Small intestine (tissue), 7 donors: ENCODE data around the gene CD58. TPM values are rescaled to one million over a fixed set of nuclear protein-coding genes. Genes with fewer than 3 reads are reported as not detected.

Source experiments
- DNase-seq, 2 donors: peaks; one replicate each; pipeline versions ENCODE4 v3.0.0 to v3.0.0-alpha.2; 2013
- FAIRE-seq: peaks from 2 replicates; lab custom pipeline; 2012; peaks lifted over from hg19 to GRCh38; lab: Jason Lieb, UNC
- H3K27ac ChIP-seq, 3 donors: one replicate each; pipeline ENCODE4 v1.5.1; 2013; ENCODE audit warnings: low read length in 2 of 3, mild to moderate bottlenecking in 2 of 3, control low read depth in 1 of 3, inconsistent platforms in 1 of 3, low read depth in 1 of 3, moderate library complexity in 1 of 3
- H3K27me3 ChIP-seq, 3 donors: one replicate each; pipeline ENCODE4 v1.6.1; 2013; ENCODE audit warnings: low read length in 3 of 3, inconsistent platforms in 1 of 3; ENCODE audit not compliant: control insufficient read depth in 3 of 3, insufficient read depth in 3 of 3
- H3K36me3 ChIP-seq, 3 donors: one replicate each; pipeline ENCODE4 v1.6.1; 2013; ENCODE audit warnings: low read length in 3 of 3, inconsistent platforms in 1 of 3, low read depth in 1 of 3, mild to moderate bottlenecking in 1 of 3, moderate library complexity in 1 of 3; ENCODE audit not compliant: control insufficient read depth in 3 of 3, insufficient read depth in 2 of 3
- H3K4me1 ChIP-seq, 3 donors: one replicate each; pipeline ENCODE4 v1.6.1; 2013; ENCODE audit warnings: low read length in 2 of 3, inconsistent platforms in 1 of 3, low read depth in 1 of 3, mild to moderate bottlenecking in 1 of 3, moderate library complexity in 1 of 3; ENCODE audit not compliant: control insufficient read depth in 3 of 3, insufficient read depth in 2 of 3
- H3K4me3 ChIP-seq, 3 donors: one replicate each; pipeline ENCODE4 v1.5.1; 2013; ENCODE audit warnings: low read length in 3 of 3, control low read depth in 1 of 3, inconsistent platforms in 1 of 3, low read depth in 1 of 3, mild to moderate bottlenecking in 1 of 3, moderate library complexity in 1 of 3
- H3K9me3 ChIP-seq, 2 donors: one replicate each; pipeline ENCODE4 v1.6.1; 2013; ENCODE audit warnings: low read depth in 1 of 2, low read length in 1 of 2; ENCODE audit not compliant: control insufficient read depth in 2 of 2, insufficient read depth in 1 of 2
- WGBS, 3 donors: extraction: QIAGEN DNeasy Blood & Tissue Kit; methylation state at CpG; one replicate each; pipeline ENCODE4 v1.1.7; 2013; 5-methylcytosine and 5-hydroxymethylcytosine counted together
- polyA plus RNA-seq, 4 donors: library from polyadenylated mRNA; stranded (reverse) in 3 of 4; unstranded in 1 of 4; fragments of 200-250 nt in 3 of 4; fragments of 120-200 nt in 1 of 4; gene quantifications; one replicate each; pipeline versions ENCODE4 v1.2.1 to v1.2.3, GENCODE V29; 2013
- donor health status: healthy with polysubstance abuse.
- donor health status: control.
- donor health status: control.
- donor health status: Bipolar disorder and iron deficiency.
- donor health status: healthy.

The CD58 gene
- polyA plus RNA-seq, 4 donors: 28.4 to 40.8 (median 29.6) TPM

DNA sequence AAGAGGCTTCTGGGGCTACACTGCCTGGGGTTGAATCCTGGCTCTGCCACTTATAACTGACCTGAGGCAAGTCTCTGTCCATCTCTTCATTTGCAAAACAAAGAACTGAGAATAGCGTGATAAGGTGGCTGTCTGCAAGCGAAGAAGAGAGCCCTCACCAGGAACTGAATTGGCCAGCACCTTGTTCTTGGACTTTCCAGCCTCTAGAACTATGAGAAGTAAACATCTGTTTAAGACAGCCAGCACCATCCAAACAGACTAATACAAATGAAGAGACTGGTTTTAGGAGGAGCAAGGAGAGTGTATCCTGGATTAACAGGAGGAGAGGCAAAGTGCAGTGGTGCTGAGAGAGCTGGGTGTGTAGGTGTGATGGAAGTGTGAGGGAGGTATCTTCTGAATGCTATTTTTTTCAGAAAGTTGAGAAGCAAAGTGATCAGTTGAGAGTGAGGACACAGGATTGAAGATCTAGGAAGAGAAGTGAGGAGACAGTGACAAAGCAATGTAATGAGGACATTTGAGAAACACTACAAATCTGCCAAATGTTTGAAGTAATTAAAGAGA is 59.3 kb downstream of the CD58 start:
- peaks cover 7 to 23% (median 10%) of the 10 kb centered on the region in 3 donors for H3K4me1 ChIP-seq
- DNase-seq (no peak), FAIRE-seq (no peak)
- H3K27me3 ChIP-seq: no peaks in the 10 kb centered on the region
- H3K9me3 ChIP-seq: peaks cover 0 to 8% of the 10 kb centered on the region in 2 donors
- H3K36me3 ChIP-seq: peaks cover 0 to 5% (median 0%) of the 10 kb centered on the region in 3 donors
- no peak overlapping the region for H3K4me3 ChIP-seq
- WGBS, 3 donors: 93 to 100% (median 96%) methylated on average over 2 of the region's 2 CpGs
- no peak overlapping the region for H3K27ac ChIP-seq

GRCh38 chr1:116510361-116510760 is 60.5 kb downstream of the CD58 start:
- Histone ChIP-seq H3K4me3 (no peak overlapping the region), H3K4me1 (peaks cover 9 to 33% (median 10%) of the 10 kb centered on the region in 3 donors), H3K27me3 (no peaks in the 10 kb centered on the region), H3K27ac (no peak overlapping the region), H3K9me3 (peaks cover 0 to 8% of the 10 kb centered on the region in 2 donors), H3K36me3 (peaks cover 0 to 5% (median 0%) of the 10 kb centered on the region in 3 donors)
- 78 to 88% (median 82%) methylated on average over 4 of the region's 4 CpGs for WGBS, 3 donors
- no peak for FAIRE-seq
- DNase-seq: no peak

GRCh38 chr1:116508984-116509980 is 61.5 kb downstream of the CD58 start:
- no peak overlapping the region for H3K4me3 ChIP-seq
- 51 to 72% (median 61%) methylated on average over 3 of the region's 3 CpGs for WGBS, 3 donors
- H3K27me3 ChIP-seq: no peaks in the 10 kb centered on the region
- FAIRE-seq (no peak), DNase-seq (peak; percentile 85 to 96)
- H3K9me3 ChIP-seq: peaks cover 0 to 8% of the 10 kb centered on the region in 2 donors
- peaks cover 10 to 42% (median 15%) of the 10 kb centered on the region in 3 donors for H3K4me1 ChIP-seq
- peak overlapping the region; percentile 76 to 87 (median 78) for H3K27ac ChIP-seq
- H3K36me3 ChIP-seq: peaks cover 0 to 5% (median 0%) of the 10 kb centered on the region in 3 donors

GRCh38 chr1:116508085-116508983 is 62.5 kb downstream of the CD58 start:
- H3K4me1 ChIP-seq: peaks cover 19 to 49% (median 20%) of the 10 kb centered on the region in 3 donors
- H3K9me3 ChIP-seq: peaks cover 0 to 8% of the 10 kb centered on the region in 2 donors
- WGBS, 3 donors: 60 to 71% (median 68%) methylated on average over 4 of the region's 4 CpGs
- H3K4me3 ChIP-seq: no peak overlapping the region
- H3K27ac ChIP-seq: peak overlapping the region; percentile 31 to 87 (median 78)
- FAIRE-seq (no peak), DNase-seq (peak; percentile 20 to 76)
- H3K36me3 ChIP-seq: peaks cover 0 to 3% (median 0%) of the 10 kb centered on the region in 3 donors
- H3K27me3 ChIP-seq: no peaks in the 10 kb centered on the region

- peaks cover 20 to 49% (median 21%) of the 10 kb centered on the region in 3 donors for H3K4me1 ChIP-seq
- peaks cover 0 to 3% (median 0%) of the 10 kb centered on the region in 3 donors for H3K36me3 ChIP-seq
- H3K27me3 ChIP-seq: no peaks in the 10 kb centered on the region
- peak overlapping the region in 1 of 3 donors; percentile 87 for H3K27ac ChIP-seq
- WGBS, 3 donors: 77 to 85% (median 81%) methylated on average over 2 of the region's 2 CpGs
- DNase-seq: no peak
- FAIRE-seq: no peak
- no peak overlapping the region for H3K4me3 ChIP-seq
- peaks cover 0 to 8% of the 10 kb centered on the region in 2 donors for H3K9me3 ChIP-seq
Observed at GRCh38 chr1:116507631-116508030, 63.2 kb downstream of the CD58 start.

DNA sequence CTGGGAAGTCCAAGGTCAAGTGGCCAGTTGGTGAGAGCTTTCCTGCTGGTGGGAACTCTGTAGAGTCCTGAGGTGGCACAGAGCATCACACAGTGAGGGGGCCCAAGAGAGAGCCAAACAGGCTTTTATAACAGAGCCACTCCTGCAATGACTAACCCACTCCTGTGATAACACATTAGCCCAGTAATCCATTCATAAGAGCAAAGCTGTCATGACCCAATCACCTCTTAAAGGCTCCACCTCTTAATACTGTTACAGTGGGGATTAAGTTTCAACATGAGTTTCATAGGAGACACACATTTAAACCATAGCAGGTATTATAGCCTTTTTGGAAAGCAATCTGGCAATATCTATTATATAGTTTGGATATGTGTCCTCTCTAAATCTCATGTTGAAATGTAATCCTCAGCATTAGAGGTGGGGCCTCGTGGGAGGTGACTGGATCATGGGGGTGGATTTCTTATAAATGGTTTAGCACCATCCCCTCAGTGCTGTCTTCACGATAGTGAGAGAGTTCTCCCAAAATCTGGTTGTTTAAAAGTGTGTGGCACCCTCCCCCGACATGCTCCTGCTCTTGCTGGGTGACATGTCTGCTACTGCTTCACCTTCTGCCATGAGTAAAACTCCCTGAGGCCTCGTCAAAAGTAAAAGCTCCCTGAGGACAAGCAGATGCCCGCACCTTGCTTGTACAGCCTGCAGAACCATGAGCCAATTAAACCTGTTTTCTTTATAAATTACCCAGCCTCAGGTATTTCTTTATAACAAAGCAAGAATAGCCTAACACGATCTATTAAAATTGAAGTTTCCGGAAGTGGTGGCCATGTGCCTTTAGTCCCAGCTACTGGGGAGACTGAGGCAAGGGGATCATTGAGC is 64.5 kb downstream of the CD58 start:
- H3K9me3 ChIP-seq: peaks cover 0 to 5% of the 10 kb centered on the region in 2 donors
- peaks cover 0 to 3% (median 0%) of the 10 kb centered on the region in 3 donors for H3K36me3 ChIP-seq
- 78 to 85% (median 79%) methylated on average over 7 of the region's 7 CpGs for WGBS, 3 donors
- H3K27me3 ChIP-seq: no peaks in the 10 kb centered on the region
- peaks cover 20 to 49% (median 22%) of the 10 kb centered on the region in 3 donors for H3K4me1 ChIP-seq
- DNase-seq (peak; percentile 36 to 87), FAIRE-seq (no peak)
- peak overlapping the region in 2 of 3 donors; percentile 43 to 48 for H3K27ac ChIP-seq
- no peak overlapping the region for H3K4me3 ChIP-seq
